HuH-7 (cell line): ENCODE measurements around the gene ZBTB20.

Experiments
- DNase-seq: peaks from one replicate; pipeline ENCODE4 v3.0.0; 2011; ENCODE audit warnings: low spot score

Gene ZBTB20

GRCh38 chr3:114519415-114519814 is 627.7 kb downstream of the ZBTB20 start:
- DNase-seq: no peak

GRCh38 chr3:114518206-114518808 is 628.8 kb downstream of the ZBTB20 start:
- DNase-seq: no peak

- DNase-seq: no peak
These were observed 636.9 kb downstream of the ZBTB20 start for GRCh38 chr3:114510201-114510600.

GRCh38 chr3:114509756-114510155 is 637.3 kb downstream of the ZBTB20 start:
- DNase-seq: no peak

GRCh38 chr3:114508976-114509375 is 638.1 kb downstream of the ZBTB20 start:
- DNase-seq: no peak

GRCh38 chr3:114508208-114508607 is 638.9 kb downstream of the ZBTB20 start:
- no peak for DNase-seq

- DNase-seq: no peak
These were observed 640.3 kb downstream of the ZBTB20 start for GRCh38 chr3:114506591-114507300.

- DNase-seq: no peak
These were observed 642.0 kb downstream of the ZBTB20 start for GRCh38 chr3:114504941-114505628.

- no peak for DNase-seq
These were observed 644.9 kb downstream of the ZBTB20 start for GRCh38 chr3:114502204-114502603.

- no peak for DNase-seq
These were observed 647.1 kb downstream of the ZBTB20 start for GRCh38 chr3:114499976-114500375.

- DNase-seq: no peak
These were observed 648.3 kb downstream of the ZBTB20 start for GRCh38 chr3:114498539-114499370.

GRCh38 chr3:114496874-114497273 is 650.2 kb downstream of the ZBTB20 start:
- peak; percentile 70 for DNase-seq

GRCh38 chr3:114496466-114496865 is 650.6 kb downstream of the ZBTB20 start:
- DNase-seq: no peak

- DNase-seq: no peak
These were observed 651.1 kb downstream of the ZBTB20 start for GRCh38 chr3:114496021-114496434.

- no peak for DNase-seq
These were observed 652.6 kb downstream of the ZBTB20 start for GRCh38 chr3:114494498-114494897.

GRCh38 chr3:114490829-114491228 is 656.3 kb downstream of the ZBTB20 start:
- DNase-seq: no peak

GRCh38 chr3:114487502-114487901 is 659.6 kb downstream of the ZBTB20 start:
- DNase-seq: no peak

- no peak for DNase-seq
These were observed 662.2 kb downstream of the ZBTB20 start for GRCh38 chr3:114484919-114485318.

- no peak for DNase-seq
These were observed 666.0 kb downstream of the ZBTB20 start for GRCh38 chr3:114481113-114481512.

GRCh38 chr3:114480442-114480841 is 666.6 kb downstream of the ZBTB20 start:
- DNase-seq: peak; percentile 20

- DNase-seq: no peak
These were observed 668.3 kb downstream of the ZBTB20 start for GRCh38 chr3:114478801-114479200.

- DNase-seq: no peak
These were observed 670.6 kb downstream of the ZBTB20 start for GRCh38 chr3:114476511-114476910.
